IMR-90 (cell line): ENCODE results near the gene CNTRL. TPM values are rescaled to one million over a fixed set of nuclear protein-coding genes. Genes with fewer than 3 reads are reported as not detected.

Experiments used
- ATAC-seq: fragments of 200-7000 bp; cut with Tn5 transposase; 2 replicates; pipeline ENCODE4 v1.9.1; 2020; ENCODE audit warnings: low read depth, mild to moderate bottlenecking, moderate library complexity
- BruUV-seq: library from RNA; stranded (reverse); fragments of 400-500 nt; replicated peaks from 2 replicates; lab custom pipeline; 2021; lab: Mats Ljungman, UMichigan
- CTCF ChIA-PET: fragments of 300-600 bp; formaldehyde crosslinking; extraction: SDS; loops from one replicate; lab custom pipeline; 2021; ENCODE audit warnings: antibody characterized with exemption; lab: Yijun Ruan, JAX
- POLR2A ChIA-PET: fragments of 300-600 bp; sonication (Branson Sonifier 250); formaldehyde crosslinking; loops from one replicate; lab custom pipeline; 2022; ENCODE audit warnings: antibody characterized with exemption; ENCODE audit not compliant: unreplicated experiment; lab: Charles Lee
- DNase-seq: peaks from one replicate; pipeline ENCODE4 v3.0.0; 2013
- H2AFZ ChIP-seq: replicated peaks from 2 replicates; pipeline ENCODE3; 2013; ENCODE audit warnings: low read length, mild to moderate bottlenecking; ENCODE audit not compliant: poor library complexity
- H2AK5ac ChIP-seq: 2 replicates; pipeline ENCODE4 v1.6.1; 2013; ENCODE audit warnings: low read depth, low read length, inconsistent platforms
- H2AK9ac ChIP-seq: replicated peaks from 2 replicates; pipeline ENCODE3; 2013; ENCODE audit warnings: mild to moderate bottlenecking, low read depth, low read length, moderate library complexity; ENCODE audit not compliant: poor library complexity
- H2BK120ac ChIP-seq: 2 replicates; pipeline ENCODE4 v1.6.1; 2013; ENCODE audit warnings: low read depth, low read length, inconsistent platforms
- H2BK15ac ChIP-seq: 3 replicates; pipeline ENCODE4 v1.6.1; 2013; ENCODE audit warnings: low read depth, low read length, inconsistent platforms
- H2BK20ac ChIP-seq: 2 replicates; pipeline ENCODE4 v1.6.1; 2013; ENCODE audit warnings: low read depth, mild to moderate bottlenecking, inconsistent platforms, low read length, moderate library complexity
- H2BK5ac ChIP-seq: 2 replicates; pipeline ENCODE4 v1.6.1; 2013; ENCODE audit warnings: mild to moderate bottlenecking, low read depth, low read length, inconsistent platforms; ENCODE audit not compliant: poor library complexity, severe bottlenecking
- H3K14ac ChIP-seq: replicated peaks from 2 replicates; pipeline ENCODE4 v1.6.1; 2013; ENCODE audit warnings: low read depth, low read length, inconsistent platforms
- H3K18ac ChIP-seq: 2 replicates; pipeline ENCODE4 v1.6.1; 2013; ENCODE audit warnings: low read depth, low read length, control low read depth
- H3K23ac ChIP-seq: 2 replicates; pipeline ENCODE4 v1.6.1; 2013; ENCODE audit warnings: low read depth, low read length, inconsistent platforms
- H3K27ac ChIP-seq: 2 replicates; pipeline ENCODE4 v1.5.1; 2013; ENCODE audit warnings: mild to moderate bottlenecking, control low read depth, low read length; ENCODE audit not compliant: insufficient read depth
- H3K27me3 ChIP-seq: 2 replicates; pipeline ENCODE4 v1.6.1; 2013; ENCODE audit warnings: low read length; ENCODE audit not compliant: control insufficient read depth, insufficient read depth
- H3K36me3 ChIP-seq: 2 replicates; pipeline ENCODE4 v1.6.1; 2013; ENCODE audit warnings: low read length, mixed read lengths; ENCODE audit not compliant: control insufficient read depth, insufficient read depth
- H3K4ac ChIP-seq: 2 replicates; pipeline ENCODE4 v1.6.1; 2013; ENCODE audit warnings: low read depth, low read length, inconsistent platforms
- H3K4me1 ChIP-seq: 2 replicates; pipeline ENCODE4 v1.6.1; 2013; ENCODE audit warnings: low read length, mixed read lengths; ENCODE audit not compliant: control insufficient read depth, insufficient read depth
- H3K4me2 ChIP-seq: 2 replicates; pipeline ENCODE4 v1.6.1; 2013; ENCODE audit warnings: low read depth, mild to moderate bottlenecking, control low read depth, low read length, moderate library complexity
- H3K4me3 ChIP-seq: 2 replicates; pipeline ENCODE4 v1.5.1; 2013; ENCODE audit warnings: low read depth, mild to moderate bottlenecking, control low read depth, low read length, moderate library complexity; ENCODE audit not compliant: insufficient read depth
- H3K56ac ChIP-seq: 2 replicates; pipeline ENCODE4 v1.6.1; 2013; ENCODE audit warnings: low read length, inconsistent platforms; ENCODE audit not compliant: insufficient read depth; ENCODE audit errors: extremely low read depth
- H3K79me1 ChIP-seq, 2 experiments: 2 replicates each; pipeline ENCODE4 v1.6.1; 2013; ENCODE audit warnings: low read length in 2 of 2, inconsistent platforms in 1 of 2, low read depth in 1 of 2
- H3K9ac ChIP-seq: 2 replicates; pipeline ENCODE4 v1.6.1; 2013; ENCODE audit warnings: low read depth, low read length, control low read depth
- H3K9me1 ChIP-seq: 2 replicates; pipeline ENCODE4 v1.6.1; 2013; ENCODE audit warnings: low read length, inconsistent platforms; ENCODE audit not compliant: insufficient read depth
- H3K9me3 ChIP-seq: 2 replicates; pipeline ENCODE4 v1.6.1; 2013; ENCODE audit warnings: low read length; ENCODE audit not compliant: control insufficient read depth, insufficient read depth
- H4K20me1 ChIP-seq: 2 replicates; pipeline ENCODE4 v1.6.1; 2013; ENCODE audit warnings: low read length, inconsistent platforms; ENCODE audit not compliant: insufficient read depth
- H4K5ac ChIP-seq: 2 replicates; pipeline ENCODE4 v1.6.1; 2013; ENCODE audit warnings: mild to moderate bottlenecking, low read depth, low read length, control low read depth
- H4K8ac ChIP-seq, 2 experiments: 2 replicates each; pipeline ENCODE4 v1.6.1; 2013; ENCODE audit warnings: low read depth in 2 of 2, low read length in 2 of 2, control low read depth in 1 of 2, inconsistent platforms in 1 of 2
- H4K91ac ChIP-seq: 2 replicates; pipeline ENCODE4 v1.6.1; 2013; ENCODE audit warnings: low read depth, low read length, inconsistent platforms; ENCODE audit not compliant: insufficient read depth
- BHLHE40 ChIP-seq: fragments of 150-350 bp; IDR thresholded peaks from 2 replicates; pipeline ENCODE4 v1.6.1; 2016; ENCODE audit warnings: mild to moderate bottlenecking, low read depth, low read length
- CEBPB ChIP-seq: IDR thresholded peaks from 2 replicates; pipeline ENCODE4 v1.6.1; 2012; ENCODE audit warnings: low read depth, low read length, improper control_type of control experiment
- FOS ChIP-seq: fragments of 150-350 bp; IDR thresholded peaks from 2 replicates; pipeline ENCODE4 v1.6.1; 2016; ENCODE audit warnings: low read depth, low read length
- MAFK ChIP-seq: IDR thresholded peaks from 2 replicates; pipeline ENCODE4 v1.6.1; 2012; ENCODE audit warnings: low read depth, low read length, improper control_type of control experiment
- POLR2A ChIP-seq: IDR thresholded peaks from 2 replicates; pipeline ENCODE4 v1.6.1; 2012; ENCODE audit warnings: mild to moderate bottlenecking, low read depth, low read length
- USF2 ChIP-seq: fragments of 150-350 bp; IDR thresholded peaks from 2 replicates; pipeline ENCODE4 v1.6.1; 2017; ENCODE audit warnings: mild to moderate bottlenecking, antibody characterized with exemption, low read length, low read depth
- WGBS, 2 experiments: methylation state at CpG; one replicate each; pipeline versions ENCODE4 v1.1.5 to v1.1.7; 2013; ENCODE audit warnings: missing lambda C conversion rate in 2 of 2; ENCODE audit not compliant: insufficient read length in 1 of 2; ENCODE audit errors: extremely low coverage in 2 of 2; 5-methylcytosine and 5-hydroxymethylcytosine counted together
- dilution Hi-C: fragments of 300-500 bp; cut with HindIII; formaldehyde crosslinking; loops from one replicate; pipeline ENCODE4 v1.14.3; 2018; ENCODE audit warnings: low sequenced_read_pairs; ENCODE audit not compliant: unreplicated experiment
- in situ Hi-C: fragments of 300-500 bp; cut with MboI; formaldehyde crosslinking; loops from 3 replicates; pipeline ENCODE4 v1.14.3; 2019; ENCODE audit warnings: low sequenced_read_pairs, inconsistent platforms, mixed read lengths
- intact Hi-C: fragments of 100-400 bp; cut with micrococcal nuclease; formaldehyde crosslinking; loops from 2 replicates; pipeline ENCODE4 v1.10.0; 2022
- polyA plus RNA-seq, 3 experiments: library from polyadenylated mRNA; depleted of rRNA; stranded (reverse); fragments of >200 nt; gene quantifications; 2 replicates each; pipeline ENCODE4 v1.2.3, GENCODE V29; 2012; ENCODE audit warnings: low replicate concordance in 1 of 3
- total RNA-seq: library from RNA; depleted of rRNA; stranded (reverse); fragments of >200 nt; gene quantifications from 2 replicates; pipeline ENCODE4 v1.2.3, GENCODE V29; 2012

CNTRL gene
- total and polyA plus RNA-seq, 2 of the 4 experiments (the other 2 are of a cell fraction): 4.5 to 7.3 TPM

DNA sequence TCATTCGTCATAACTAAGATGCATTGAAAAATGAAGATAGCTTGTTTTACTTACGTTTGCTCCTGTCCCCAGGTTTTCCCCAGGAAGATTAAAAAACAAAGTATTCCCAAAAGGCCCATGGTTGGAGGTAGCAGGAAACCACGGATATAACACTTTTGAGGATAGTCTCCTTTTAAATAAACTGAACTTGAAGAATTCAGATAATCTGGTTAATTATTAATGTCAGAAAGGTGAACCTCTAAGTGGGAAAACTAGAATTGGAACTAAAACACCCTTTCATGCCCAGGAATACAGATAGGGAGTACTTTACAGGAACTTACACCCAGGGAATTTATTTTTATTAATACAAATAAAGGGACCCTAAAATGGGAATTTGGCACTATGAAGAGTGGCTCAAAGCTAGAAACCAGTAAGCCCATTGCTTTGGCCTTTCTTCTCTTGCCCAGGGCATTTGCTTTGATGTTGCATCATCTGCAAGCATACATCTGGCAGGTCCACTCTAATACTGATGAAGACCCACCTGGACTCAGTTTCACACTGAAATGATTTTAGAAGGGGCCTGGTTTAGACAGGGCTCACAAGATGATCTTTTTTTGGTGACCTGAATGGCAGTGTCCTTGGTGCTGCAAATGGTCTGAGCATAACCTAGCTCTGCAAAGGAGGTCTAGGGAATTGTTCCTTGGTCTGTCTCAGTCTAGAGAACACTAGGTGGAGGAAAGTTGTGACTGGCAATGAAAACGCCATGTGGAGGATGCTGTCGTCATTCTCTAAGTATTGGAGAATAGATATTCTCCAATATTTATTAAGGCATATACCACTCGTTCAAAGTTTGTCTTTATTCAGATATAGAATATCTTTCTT lies 24.4 kb upstream of the CNTRL start, which contains the start of gene C5:
Gene C5 (minus strand): TSS at position 148 of the 861 bp plus-strand sequence. CDS start 29 bp downstream, at position 119.
- in situ Hi-C loops (loop anchor here (25.0 kb wide), 1 partner anchor 438 kb away; no protein-coding TSS in a partner anchor), dilution Hi-C loops (no loop called here), intact Hi-C loops (no loop called here)
- Histone ChIP-seq H2BK5ac (no peak within 1 kb of the TSS), H3K4me2 (no peak within 1 kb of the TSS), H4K20me1 (no peaks in the 10 kb centered on the region), H2BK15ac (no peak within 1 kb of the TSS), H2BK20ac (peak within 1 kb of the TSS; percentile 49; the same call in 1 of the 2 replicates), H3K9me3 (no peaks in the 10 kb centered on the region), H3K27me3 (no peaks in the 10 kb centered on the region), H3K4ac (no peak within 1 kb of the TSS; the same call in 1 of the 2 replicates), H3K23ac (no peak within 1 kb of the TSS), H3K4me1 (peaks cover 2% of the 10 kb centered on the region), H3K4me3 (no peak within 1 kb of the TSS), H2AK9ac (no peak within 1 kb of the TSS), H2BK120ac (no peak within 1 kb of the TSS), H3K36me3 (no peaks in the 10 kb centered on the region), H3K9me1 (no peaks in the 10 kb centered on the region; the same call in 1 of the 2 replicates), H3K79me1 (no peaks in the 10 kb centered on the region), H4K91ac (no peak within 1 kb of the TSS), H3K27ac (no peak within 1 kb of the TSS), H3K9ac (no peak within 1 kb of the TSS), H4K8ac (no peak within 1 kb of the TSS), H3K56ac (no peak within 1 kb of the TSS), H3K18ac (peak within 1 kb of the TSS; percentile 55; the same call in 1 of the 2 replicates), H3K14ac (peak within 1 kb of the TSS; percentile 50; the same call in 1 of the 2 replicates), H2AK5ac (no peak within 1 kb of the TSS), H2AFZ (no peak within 1 kb of the TSS), H4K5ac (0 out of 2 replicates have a peak within 1 kb of the TSS, but pooled peaks have one; percentile 53)
- no peak for TF ChIP-seq USF2
- TF ChIP-seq BHLHE40: no peak
- no peak for TF ChIP-seq FOS
- peak; percentile 34; the same call in 1 of the 2 replicates for TF ChIP-seq CEBPB
- no peak for TF ChIP-seq MAFK
- TF ChIP-seq POLR2A: no peak
- ChIA-PET CTCF (interaction anchor here (0.7 to 1.4 kb wide), 2 partner anchors 9 to 10 kb away, joined by 3 to 10 read pairs; no protein-coding TSS in a partner anchor), POLR2A (no interaction called here)
- no CpG with 5 or more reads among the region's 6 CpGs for WGBS, 2 experiments
- DNase-seq (no peak), ATAC-seq (no peak)
- BruUV-seq: no TSS peak
